AG04450 (cell line): ENCODE data around the gene DOCK9. TPM values are rescaled to one million over a fixed set of nuclear protein-coding genes. Genes with fewer than 3 reads are reported as not detected.
A peak's percentile ranks its signal among the peaks of the same experiment; 100 is the strongest.

Experiments
- CTCF ChIA-PET: fragments of 300-600, 350-600 bp; formaldehyde crosslinking; extraction: SDS; loops from one replicate; lab custom pipeline; 2022; ENCODE audit warnings: antibody characterized with exemption, inconsistent platforms; lab: Charles Lee
- POLR2A ChIA-PET: fragments of 350-600 bp; formaldehyde crosslinking; extraction: SDS; loops from one replicate; lab custom pipeline; 2021; ENCODE audit warnings: antibody characterized with exemption, inconsistent platforms; lab: Yijun Ruan, JAX
- DNase-seq: peaks from one replicate; pipeline ENCODE4 v3.0.0-alpha.2; 2011; ENCODE audit warnings: low read depth, low spot score
- H3K27ac ChIP-seq: one replicate; pipeline ENCODE4 v1.5.1; 2012; ENCODE audit warnings: low read depth, low read length, control low read depth
- H3K27me3 ChIP-seq: one replicate; pipeline ENCODE4 v1.6.0; 2012; ENCODE audit warnings: low read length; ENCODE audit not compliant: control insufficient read depth, insufficient read depth
- H3K4me3 ChIP-seq: 2 replicates; pipeline ENCODE4 v1.5.1; 2011; ENCODE audit warnings: mild to moderate bottlenecking, low read depth, low read length, control low read depth
- H3K9me3 ChIP-seq: 2 replicates; pipeline ENCODE4 v1.5.1; 2012; ENCODE audit warnings: low read length; ENCODE audit not compliant: control insufficient read depth, insufficient read depth
- polyA plus RNA-seq: library from polyadenylated mRNA; depleted of rRNA; stranded (reverse); fragments of >200 nt; gene quantifications from 2 replicates; pipeline ENCODE4 v1.2.3, GENCODE V29; 2011
- TF ChIP-seq, protein P1 (sequence below): IDR thresholded peaks from 2 replicates; pipeline ENCODE4 v1.5.1; 2011; ENCODE audit warnings: low read depth, low read length, control low read depth, inconsistent platforms

DOCK9 gene
- polyA plus RNA-seq, 1 experiment: 9.6 TPM

DNA sequence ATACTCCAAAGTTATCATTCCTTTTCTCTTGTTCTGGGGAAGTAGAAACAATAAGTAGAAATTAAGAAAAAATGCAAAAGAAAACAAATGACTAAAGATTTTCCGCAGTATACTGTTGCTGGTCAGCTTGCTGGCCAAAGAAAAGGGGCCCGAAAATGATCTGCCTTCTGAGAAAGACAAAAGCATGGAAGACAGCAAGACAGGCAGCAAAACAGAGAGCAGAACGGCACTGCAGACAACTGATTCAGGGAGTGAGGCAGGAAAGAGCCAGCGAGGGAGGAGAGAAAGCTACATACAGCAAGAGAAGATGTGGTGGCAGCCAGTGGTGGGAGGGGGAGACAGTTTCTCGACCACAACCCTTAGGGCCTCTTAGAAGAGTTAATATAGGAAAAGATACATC, 5.3 kb upstream of the DOCK9 start:
- ChIA-PET POLR2A (no interaction called here), CTCF (no interaction called here)
- no peak overlapping the region for H3K27ac ChIP-seq
- no peak for DNase-seq
- no peak overlapping the region for H3K4me3 ChIP-seq
- H3K9me3 ChIP-seq: no peaks in the 10 kb centered on the region
- TF ChIP-seq, protein P1, sequence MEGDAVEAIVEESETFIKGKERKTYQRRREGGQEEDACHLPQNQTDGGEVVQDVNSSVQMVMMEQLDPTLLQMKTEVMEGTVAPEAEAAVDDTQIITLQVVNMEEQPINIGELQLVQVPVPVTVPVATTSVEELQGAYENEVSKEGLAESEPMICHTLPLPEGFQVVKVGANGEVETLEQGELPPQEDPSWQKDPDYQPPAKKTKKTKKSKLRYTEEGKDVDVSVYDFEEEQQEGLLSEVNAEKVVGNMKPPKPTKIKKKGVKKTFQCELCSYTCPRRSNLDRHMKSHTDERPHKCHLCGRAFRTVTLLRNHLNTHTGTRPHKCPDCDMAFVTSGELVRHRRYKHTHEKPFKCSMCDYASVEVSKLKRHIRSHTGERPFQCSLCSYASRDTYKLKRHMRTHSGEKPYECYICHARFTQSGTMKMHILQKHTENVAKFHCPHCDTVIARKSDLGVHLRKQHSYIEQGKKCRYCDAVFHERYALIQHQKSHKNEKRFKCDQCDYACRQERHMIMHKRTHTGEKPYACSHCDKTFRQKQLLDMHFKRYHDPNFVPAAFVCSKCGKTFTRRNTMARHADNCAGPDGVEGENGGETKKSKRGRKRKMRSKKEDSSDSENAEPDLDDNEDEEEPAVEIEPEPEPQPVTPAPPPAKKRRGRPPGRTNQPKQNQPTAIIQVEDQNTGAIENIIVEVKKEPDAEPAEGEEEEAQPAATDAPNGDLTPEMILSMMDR: no peak
- no peaks in the 10 kb centered on the region for H3K27me3 ChIP-seq

- POLR2A ChIA-PET: no interaction called here
- DNase-seq: no peak
- CTCF ChIA-PET: no interaction called here
- no peaks in the 10 kb centered on the region for H3K9me3 ChIP-seq
- no peaks in the 10 kb centered on the region for H3K27me3 ChIP-seq
- H3K27ac ChIP-seq: no peak overlapping the region
- TF ChIP-seq, protein P1: no peak
- no peak overlapping the region for H3K4me3 ChIP-seq
Measured at GRCh38 chr13:98981369-98982080, 3.7 kb upstream of the DOCK9 start.

DNA sequence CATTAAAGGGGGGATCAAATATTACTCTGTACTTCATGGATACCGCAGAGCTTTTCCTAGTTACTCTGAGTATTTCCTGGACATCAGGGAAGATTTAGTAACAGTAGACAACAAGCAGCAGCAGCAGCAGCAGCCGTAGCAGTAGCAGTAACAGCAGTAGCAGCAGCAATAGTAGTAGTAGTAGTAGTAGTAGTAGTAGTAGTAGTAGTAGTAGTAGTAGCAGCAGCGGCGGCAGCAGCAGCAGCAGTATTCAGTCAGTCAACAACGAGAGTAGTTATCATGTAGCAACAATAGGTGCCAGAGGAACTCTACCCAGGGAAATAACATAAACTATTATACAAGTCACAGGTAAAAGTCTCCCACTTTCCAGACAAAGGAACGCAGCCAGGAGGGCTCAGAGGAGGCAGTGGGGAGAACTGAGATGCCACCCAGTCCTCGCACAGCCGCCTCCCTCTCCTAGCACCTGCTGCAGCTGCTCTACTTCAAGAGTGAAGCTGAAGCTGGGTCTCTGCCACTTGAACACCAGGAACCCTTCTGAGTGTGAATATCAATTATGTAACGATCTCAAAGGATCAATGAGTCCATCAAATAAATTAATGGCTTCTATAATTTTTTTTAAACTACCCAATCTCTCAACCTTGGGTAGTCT, 1.3 kb upstream of the DOCK9 start:
- Histone ChIP-seq H3K9me3 (no peaks in the 10 kb centered on the region), H3K27ac (no peak overlapping the region), H3K4me3 (no peak overlapping the region), H3K27me3 (no peaks in the 10 kb centered on the region)
- DNase-seq: no peak
- TF ChIP-seq, protein P1: no peak
- POLR2A ChIA-PET: no interaction called here
- CTCF ChIA-PET: interaction anchor here (0.6 kb wide), 1 partner anchor 737 kb away, joined by 3 read pairs; no protein-coding TSS in a partner anchor

DNA sequence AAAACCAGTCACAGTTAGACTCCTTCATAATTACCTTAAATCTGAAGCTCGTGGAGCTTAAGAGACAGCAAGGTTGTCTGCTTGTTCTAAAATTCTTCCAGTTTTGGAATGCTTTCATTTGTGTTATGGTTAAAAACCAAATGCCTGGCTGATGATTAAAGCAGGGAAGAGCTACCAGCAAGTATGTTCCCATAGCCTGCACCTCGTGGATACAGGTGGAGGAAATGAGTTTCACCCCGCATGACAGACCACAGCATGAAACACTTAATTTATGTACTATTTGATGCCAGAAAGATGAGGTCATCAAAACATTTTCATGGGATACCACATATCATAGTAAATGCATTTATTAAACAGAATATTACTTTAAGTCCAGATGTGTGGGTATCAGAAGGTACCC, 416 bp upstream of the DOCK9 start:
- TF ChIP-seq, protein P1: no peak
- Histone ChIP-seq H3K9me3 (no peaks in the 10 kb centered on the region), H3K4me3 (peak overlapping the region; percentile 56), H3K27ac (peak overlapping the region; percentile 71), H3K27me3 (no peaks in the 10 kb centered on the region)
- ChIA-PET POLR2A (no interaction called here), CTCF (no interaction called here)
- DNase-seq: peak; percentile 69

DNA sequence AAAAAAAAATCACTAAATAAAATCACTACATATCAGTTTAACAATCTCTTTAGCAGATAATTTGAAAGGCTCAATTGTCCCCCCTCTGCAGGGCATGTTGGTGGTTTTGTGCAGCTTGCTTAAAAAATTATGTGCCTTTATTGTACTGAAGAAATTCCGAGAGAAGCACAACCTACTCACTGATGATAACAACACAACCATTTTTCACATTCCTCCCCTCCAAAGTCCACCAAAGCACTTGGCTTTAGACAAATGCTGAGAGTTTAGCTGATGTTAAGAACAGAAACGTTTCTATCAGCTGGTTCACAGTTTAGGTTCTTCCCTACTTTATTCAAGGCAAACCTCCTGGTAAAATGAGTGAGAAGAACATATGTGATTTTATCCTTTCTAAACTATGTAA, 923 bp downstream of the DOCK9 start:
- TF ChIP-seq, protein P1: no peak
- H3K9me3 ChIP-seq: no peaks in the 10 kb centered on the region
- H3K4me3 ChIP-seq: no peak overlapping the region; the same call in 1 of the 2 replicates
- ChIA-PET CTCF (interaction anchor here (0.8 kb wide), 1 partner anchor 13 kb away, joined by 3 read pairs; no protein-coding TSS in a partner anchor), POLR2A (no interaction called here)
- DNase-seq: no peak
- H3K27me3 ChIP-seq: no peaks in the 10 kb centered on the region
- no peak overlapping the region for H3K27ac ChIP-seq
